Stimulated activated CD8-positive, alpha-beta memory T cell treated with anti-CD3 and anti-CD28 coated beads, Interleukin-12 subunit alpha, Interleukin-12 subunit beta, amount 100 ng/mL, for 4 hours (primary cell): ENCODE measurements around the gene SUCO.
"Not testable (repeated sequence)": the region's sequence is repeated elsewhere in the genome, so short reads cannot be mapped to it uniquely, and the experiment has no call there.

Source experiments
- DNase-seq: peaks from one replicate; pipeline ENCODE4 v3.0.0-alpha.2; 2020; ENCODE audit warnings: low read depth

The SUCO gene

DNA sequence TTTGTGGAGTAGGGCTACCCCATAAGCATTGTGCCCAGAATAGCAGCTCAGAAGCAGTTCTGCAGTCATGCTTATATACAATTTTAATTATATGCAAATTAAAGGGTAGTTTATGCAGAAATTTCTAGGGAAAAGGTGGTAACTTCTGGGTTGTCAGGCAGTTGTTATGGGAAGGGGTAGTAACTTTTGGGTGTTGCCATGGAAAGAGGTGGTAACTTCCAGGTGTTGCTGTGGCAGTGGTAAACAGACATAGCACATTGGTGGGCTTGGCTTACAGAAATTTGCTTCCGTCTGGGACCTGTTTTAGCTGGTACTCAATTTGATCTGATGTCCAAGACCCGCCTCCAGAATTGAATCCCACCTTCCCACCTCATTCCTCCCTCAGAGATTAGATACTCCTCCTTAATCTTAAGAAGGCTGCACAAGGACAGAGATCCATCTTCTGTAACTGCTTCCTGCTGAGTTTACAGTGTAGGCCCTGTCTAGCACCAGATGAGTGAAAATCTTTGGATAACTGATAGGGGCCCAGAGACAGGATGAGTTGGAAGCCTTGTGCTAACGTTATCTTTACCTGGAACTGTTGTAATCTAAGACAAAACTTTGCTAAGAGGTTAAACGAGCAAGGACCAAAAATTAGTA, 26.7 kb downstream of the SUCO start:
- DNase-seq: no peak

GRCh38 chr1:172561252-172561651, 28.3 kb downstream of the SUCO start:
- DNase-seq: no peak

DNA sequence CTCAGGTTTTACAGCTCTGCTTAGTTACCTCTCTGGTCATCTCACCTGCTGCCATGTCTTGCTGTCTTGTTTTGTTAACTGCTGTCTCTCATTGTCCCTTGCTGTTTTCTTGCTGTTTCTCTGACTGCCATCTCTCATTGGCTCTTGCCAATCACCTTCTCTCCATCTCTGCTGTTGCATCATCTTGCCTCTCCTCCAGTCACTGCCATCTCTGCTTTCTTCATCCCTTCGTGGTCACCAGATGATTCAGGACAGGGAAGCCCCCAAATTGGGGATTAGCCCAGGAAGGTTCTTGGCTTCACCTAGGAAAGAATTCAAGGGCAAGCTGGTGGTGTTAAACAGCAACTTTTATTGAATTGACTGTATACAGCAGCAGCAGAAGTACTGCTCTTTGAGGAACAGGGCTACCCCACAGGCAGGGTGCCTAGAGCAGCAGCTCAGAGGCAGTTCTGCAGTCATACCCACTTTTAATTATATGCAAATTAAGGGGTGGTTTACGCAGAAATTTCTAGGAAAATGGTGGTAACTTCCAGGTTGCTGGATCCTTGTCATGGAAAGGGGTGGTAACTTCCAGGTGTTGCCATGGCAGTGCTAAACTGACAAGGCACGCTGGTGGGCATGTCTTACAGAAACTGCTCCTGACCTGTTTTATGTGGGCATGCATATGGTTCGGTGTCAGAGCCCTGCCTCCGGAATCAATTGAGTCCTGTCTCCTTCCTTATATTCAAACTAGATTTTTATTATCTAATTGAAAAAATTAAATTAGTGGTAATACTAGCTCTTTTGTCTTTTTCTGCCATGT, 33.4 kb downstream of the SUCO start:
- no peak for DNase-seq

DNA sequence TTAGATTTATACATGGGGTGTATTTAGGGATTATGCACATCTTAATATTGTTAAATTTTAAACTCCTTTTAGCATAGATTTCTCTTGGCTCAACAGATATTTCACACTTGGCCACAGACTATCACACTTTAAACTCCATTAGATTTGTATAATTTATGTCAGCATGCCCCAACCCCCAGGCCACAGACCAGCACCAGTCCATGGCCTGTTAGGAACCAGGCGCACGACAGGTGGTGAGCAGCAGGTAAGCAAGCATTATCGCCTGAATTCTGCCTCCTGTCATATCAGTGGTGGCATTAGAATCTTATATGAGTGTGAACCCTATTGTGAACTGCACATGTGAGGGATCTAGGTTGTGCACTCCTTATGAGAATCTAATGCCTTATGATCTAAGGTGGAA, 34.8 kb downstream of the SUCO start:
- DNase-seq: no peak

- no peak for DNase-seq
Measured at GRCh38 chr1:172574080-172574479, 41.1 kb downstream of the SUCO start.

- DNase-seq: no peak
Measured at GRCh38 chr1:172578586-172578985, 45.6 kb downstream of the SUCO start.

- no peak for DNase-seq
Measured at GRCh38 chr1:172581273-172581672, 48.3 kb downstream of the SUCO start.

DNA sequence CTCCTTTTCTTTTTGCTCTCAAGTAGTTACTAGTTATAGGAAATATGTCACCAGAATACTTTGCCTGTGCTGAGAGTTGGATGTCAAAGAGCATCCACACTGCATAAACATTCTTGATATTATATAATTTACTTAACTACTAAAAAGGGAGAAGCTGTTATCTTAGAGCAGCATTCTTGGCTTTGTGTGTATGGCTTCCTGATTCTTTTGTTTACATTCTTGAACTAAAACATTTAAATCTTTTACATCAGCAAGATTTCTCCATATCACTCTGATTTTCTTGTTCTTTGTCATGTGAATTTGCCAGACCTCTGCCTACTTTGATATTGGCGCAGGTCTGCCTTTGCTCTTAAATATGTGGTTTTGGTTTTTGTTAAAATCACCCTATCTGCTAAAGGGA, 48.8 kb downstream of the SUCO start:
- no peak for DNase-seq

DNA sequence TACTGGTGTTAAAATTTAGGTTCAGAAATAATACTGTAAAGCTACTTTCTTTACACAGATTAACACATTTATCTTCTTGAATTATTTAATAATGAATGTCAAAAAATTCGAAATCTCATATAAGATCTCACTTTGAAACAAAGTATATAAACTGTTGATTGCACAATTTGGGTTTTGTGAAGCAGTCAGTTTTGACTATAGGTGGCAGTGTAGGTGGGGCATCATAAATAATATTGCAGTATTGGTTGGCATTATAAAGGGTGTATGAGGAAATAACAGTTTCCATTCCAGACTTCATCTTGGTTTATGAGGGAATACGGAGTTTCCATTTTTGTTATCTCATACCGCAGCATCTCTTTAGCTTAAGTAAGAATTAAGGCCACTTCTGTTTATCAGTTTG, 49.9 kb downstream of the SUCO start:
- no peak for DNase-seq

GRCh38 chr1:172585348-172585747, 52.4 kb downstream of the SUCO start:
- DNase-seq: no peak

GRCh38 chr1:172585861-172586260, 52.9 kb downstream of the SUCO start:
- DNase-seq: no peak

GRCh38 chr1:172588296-172589291, 55.6 kb downstream of the SUCO start:
- DNase-seq: no peak

- DNase-seq: no peak
Measured at GRCh38 chr1:172589553-172589952, 56.6 kb downstream of the SUCO start.

- DNase-seq: not testable (repeated sequence)
Measured at GRCh38 chr1:172591429-172591828, 58.5 kb downstream of the SUCO start.

DNA sequence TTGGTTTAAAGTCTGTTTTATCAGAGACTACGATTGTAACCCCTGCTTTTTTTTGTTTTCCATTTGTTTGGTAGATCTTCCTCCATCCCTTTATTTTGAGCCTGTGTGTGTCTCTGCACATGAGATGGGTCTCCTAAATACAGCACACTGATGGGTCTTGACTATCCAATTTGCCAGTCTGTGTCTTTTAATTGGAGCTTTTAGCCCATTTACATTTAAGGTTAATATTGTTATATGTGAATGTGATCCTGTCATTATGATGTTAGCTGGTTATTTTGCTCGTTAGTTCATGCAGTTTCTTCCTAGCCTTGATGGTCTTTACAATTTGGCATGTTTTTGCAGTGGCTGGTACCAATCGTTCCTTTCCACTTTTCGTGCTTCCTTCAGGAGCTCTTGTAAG, 62.1 kb downstream of the SUCO start:
- DNase-seq: not testable (repeated sequence)

DNA sequence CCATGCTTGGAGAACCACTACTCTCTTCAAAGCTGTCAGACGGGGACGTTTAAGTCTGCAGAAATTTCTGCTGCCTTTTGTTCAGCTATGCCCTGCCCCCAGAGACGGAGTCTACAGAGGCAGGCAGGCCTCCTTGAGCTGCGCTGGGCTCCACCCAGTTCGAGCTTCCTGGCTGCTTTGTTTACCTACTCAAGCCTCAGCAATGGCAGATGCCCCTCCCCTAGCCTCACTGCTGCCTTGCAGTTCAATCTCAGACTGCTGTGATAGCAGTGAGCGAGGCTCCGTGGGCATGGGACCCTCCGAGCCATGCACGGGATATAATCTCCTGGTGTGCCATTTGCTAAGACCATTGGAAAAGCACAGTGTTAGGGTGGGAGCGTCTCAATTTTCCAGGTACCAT, 63.8 kb downstream of the SUCO start:
- DNase-seq: not testable (repeated sequence)

- DNase-seq: no peak
Measured at GRCh38 chr1:172599912-172600311, 67.0 kb downstream of the SUCO start.

- DNase-seq: no peak
Measured at GRCh38 chr1:172600615-172601014, 67.7 kb downstream of the SUCO start.

GRCh38 chr1:172601046-172601630, 68.2 kb downstream of the SUCO start:
- no peak for DNase-seq

GRCh38 chr1:172602706-172603105, 69.8 kb downstream of the SUCO start:
- DNase-seq: no peak

GRCh38 chr1:172603816-172604215, 70.9 kb downstream of the SUCO start:
- no peak for DNase-seq

DNA sequence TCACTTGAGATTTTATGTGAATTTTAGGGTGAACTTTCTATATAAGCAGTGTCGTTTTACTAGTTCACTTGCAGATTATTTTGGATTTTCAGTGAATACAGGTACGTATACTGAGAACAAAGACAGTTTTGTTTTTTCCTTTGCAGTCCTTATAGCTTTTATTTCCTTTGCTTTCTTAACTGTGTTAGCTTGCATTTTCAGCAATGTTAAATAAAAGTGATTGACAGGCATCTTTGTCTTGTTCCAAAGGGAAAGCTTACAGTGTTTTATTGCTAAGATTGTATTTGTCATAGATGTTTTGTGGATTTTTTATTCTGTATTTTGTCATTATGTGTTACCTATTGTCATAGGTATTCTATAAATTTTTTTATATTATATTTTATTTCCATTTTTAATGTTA, 72.7 kb downstream of the SUCO start:
- DNase-seq: no peak
